M059J (cell line): ENCODE data around the gene ZNF280C. TPM values are rescaled to one million over a fixed set of nuclear protein-coding genes. Genes with fewer than 3 reads are reported as not detected.
A peak's percentile ranks its signal among the peaks of the same experiment; 100 is the strongest.
"Not testable (repeated sequence)": the region's sequence is repeated elsewhere in the genome, so short reads cannot be mapped to it uniquely, and the experiment has no call there.

Experiments used
- DNase-seq: peaks from one replicate; pipeline ENCODE4 v3.0.0-alpha.2; 2012; ENCODE audit warnings: low read depth
- total RNA-seq: library from RNA; depleted of rRNA; stranded (reverse); fragments of >200 nt; shearing (Covaris generic); gene quantifications from 2 replicates; pipeline ENCODE4 v1.2.3, GENCODE V29; 2014; rRNA removed

Gene ZNF280C
- total RNA-seq = 8.4 and 10.8 TPM in 2 replicates

GRCh38 chrX:130268449-130269170, at the start of gene ZNF280C:
ZNF280C (minus strand) TSS chrX:130268899; CDS start chrX:130260449, 8,450 bp downstream.
- DNase-seq = peak; percentile 95

GRCh38 chrX:130304587-130305368, 36.1 kb upstream of the ZNF280C start:
- DNase-seq = peak; percentile 12

- no peak for DNase-seq
These were observed 33.3 kb upstream of the ZNF280C start for GRCh38 chrX:130301977-130302376.

GRCh38 chrX:130301405-130301804, 32.7 kb upstream of the ZNF280C start:
- no peak for DNase-seq

DNA sequence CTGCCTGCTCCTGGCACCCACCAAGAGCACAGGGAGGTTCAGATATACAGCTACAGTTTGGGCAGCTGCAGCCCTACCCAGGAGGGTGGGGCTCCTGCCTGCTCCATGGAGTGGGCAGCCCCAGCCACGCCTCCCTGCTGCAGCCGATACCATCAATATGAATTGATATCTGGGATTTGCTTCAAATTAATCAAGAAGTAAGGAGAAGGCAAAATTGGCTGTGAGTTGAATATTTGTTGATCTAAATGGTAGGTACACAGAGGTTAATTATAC, 31.2 kb upstream of the ZNF280C start:
- DNase-seq = no peak

DNA sequence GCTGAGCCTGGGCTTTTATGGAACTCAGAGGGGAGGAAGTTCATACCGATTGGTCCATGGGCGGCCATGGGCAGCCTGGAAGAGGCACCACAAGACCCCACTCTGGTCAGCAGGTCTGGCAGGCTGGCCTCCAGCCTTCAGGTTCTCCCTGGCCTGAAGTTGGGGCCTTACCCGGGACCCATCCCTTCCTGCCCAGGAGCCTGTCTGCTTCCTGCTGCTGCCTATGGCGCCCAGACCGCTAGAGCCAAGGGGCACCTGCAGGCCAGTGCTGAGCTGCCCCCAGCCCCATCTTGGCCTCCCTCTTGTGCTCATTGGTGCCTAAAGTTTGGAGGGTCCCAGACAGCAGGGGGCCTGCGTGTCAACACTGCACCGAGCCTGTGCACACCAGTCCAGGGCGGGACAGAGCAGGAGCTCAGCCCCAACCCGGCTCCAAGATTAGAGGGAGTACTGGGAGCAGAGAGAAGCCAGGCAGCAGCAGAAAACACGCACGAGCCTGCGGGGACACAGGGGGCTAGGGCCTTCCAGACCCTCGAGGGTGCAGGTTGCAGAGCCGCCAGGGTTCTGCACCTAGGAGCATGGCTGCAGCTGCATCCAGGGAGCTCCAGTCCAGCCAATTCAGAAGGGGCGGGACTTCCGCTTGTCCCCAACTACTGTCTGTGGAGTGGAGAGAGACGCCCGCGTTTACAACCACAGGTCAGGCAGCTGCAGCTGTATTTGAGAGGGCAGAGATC, 30.7 kb upstream of the ZNF280C start:
- peak; percentile 37 for DNase-seq

- DNase-seq = no peak
These were observed 28.0 kb upstream of the ZNF280C start for GRCh38 chrX:130296743-130297142.

- DNase-seq = no peak
These were observed 27.6 kb upstream of the ZNF280C start for GRCh38 chrX:130296297-130296678.

GRCh38 chrX:130295519-130296296, 27.0 kb upstream of the ZNF280C start:
- no peak for DNase-seq

- no peak for DNase-seq
These were observed 18.5 kb upstream of the ZNF280C start for GRCh38 chrX:130287071-130287770.

GRCh38 chrX:130285710-130286109, 17.0 kb upstream of the ZNF280C start:
- no peak for DNase-seq

DNA sequence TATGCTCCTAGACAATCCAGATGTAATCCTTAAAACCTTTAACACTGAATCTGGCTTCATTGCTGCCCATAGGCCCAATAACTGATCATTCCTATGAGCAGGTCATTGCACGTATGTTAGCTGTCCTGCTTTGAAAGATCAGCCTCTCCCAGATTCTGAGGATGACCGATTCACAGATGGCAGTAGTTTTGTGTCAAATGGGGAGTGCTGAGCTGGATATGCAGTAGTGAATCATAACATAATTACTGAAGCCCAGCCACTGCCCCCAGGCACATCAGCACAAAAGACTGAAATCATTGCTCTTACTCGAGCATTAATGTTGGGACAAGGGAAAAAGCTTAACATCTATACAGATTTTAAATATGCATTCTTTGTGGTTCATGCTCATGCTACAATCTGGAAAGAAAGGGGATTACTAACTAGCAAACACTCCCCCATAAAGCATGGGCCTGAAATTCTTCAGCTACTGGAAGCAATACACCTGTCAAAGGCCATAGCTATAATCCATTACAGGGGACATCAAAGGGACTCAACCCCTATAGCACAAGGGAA, 16.4 kb upstream of the ZNF280C start:
- DNase-seq = peak; percentile 71

DNA sequence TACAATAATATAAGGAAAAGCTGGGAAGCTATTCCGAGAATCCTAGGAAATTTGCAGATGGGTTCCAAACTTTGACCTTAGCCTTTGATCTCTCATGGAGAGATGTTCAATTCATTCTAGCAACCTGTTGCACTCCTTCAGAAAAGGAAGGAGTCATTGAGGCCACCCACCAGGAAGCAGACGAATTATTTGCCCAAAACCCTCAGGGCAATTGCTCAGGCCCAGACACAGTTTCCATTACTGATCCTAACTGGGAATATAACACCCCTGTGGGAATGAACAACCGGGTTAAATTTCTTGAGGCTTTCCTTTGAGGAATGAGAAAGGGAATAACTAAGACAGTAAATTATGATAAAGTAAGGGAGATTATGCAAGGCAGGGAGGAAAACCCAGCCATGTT, 13.5 kb upstream of the ZNF280C start:
- peak; percentile 45 for DNase-seq

DNA sequence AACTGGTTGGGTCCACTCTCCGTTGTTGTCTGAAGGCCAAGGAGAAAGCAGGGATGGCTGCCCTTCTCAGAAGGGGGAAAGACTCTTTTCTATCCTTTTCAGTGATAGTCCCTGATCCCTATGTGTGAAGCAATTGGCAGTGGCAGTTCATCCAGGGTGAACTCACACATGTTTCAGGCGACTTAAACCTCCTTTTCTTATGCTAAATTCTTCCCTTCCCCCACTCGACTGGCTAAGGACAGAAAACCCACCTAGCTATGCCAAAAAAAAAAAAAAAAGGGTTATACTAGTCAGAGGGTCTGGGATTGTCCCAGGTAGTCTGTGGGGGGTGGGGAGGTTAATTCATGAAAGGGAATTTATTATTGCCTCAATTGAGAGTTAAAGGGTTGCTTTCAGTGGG, 12.2 kb upstream of the ZNF280C start:
- DNase-seq = no peak

DNA sequence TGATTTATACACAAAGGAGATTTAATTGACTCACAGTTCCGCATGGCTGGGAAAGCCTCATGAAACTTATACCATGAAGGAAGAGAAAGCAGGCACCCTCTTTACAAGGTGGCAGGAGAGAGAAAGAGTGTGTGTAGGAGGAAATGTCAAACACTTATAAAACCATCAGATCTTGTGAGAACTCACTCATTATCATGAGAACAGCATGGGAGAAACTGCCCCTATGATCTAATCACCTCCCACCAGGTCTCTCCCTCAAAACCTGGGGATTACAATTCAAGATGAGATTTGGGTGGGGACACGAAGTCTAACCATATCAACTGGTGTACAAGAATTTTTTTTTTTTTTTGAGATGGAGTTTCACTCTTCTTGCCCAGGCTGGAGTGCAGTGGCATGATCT, 3.6 kb upstream of the ZNF280C start:
- not testable (repeated sequence) for DNase-seq

DNA sequence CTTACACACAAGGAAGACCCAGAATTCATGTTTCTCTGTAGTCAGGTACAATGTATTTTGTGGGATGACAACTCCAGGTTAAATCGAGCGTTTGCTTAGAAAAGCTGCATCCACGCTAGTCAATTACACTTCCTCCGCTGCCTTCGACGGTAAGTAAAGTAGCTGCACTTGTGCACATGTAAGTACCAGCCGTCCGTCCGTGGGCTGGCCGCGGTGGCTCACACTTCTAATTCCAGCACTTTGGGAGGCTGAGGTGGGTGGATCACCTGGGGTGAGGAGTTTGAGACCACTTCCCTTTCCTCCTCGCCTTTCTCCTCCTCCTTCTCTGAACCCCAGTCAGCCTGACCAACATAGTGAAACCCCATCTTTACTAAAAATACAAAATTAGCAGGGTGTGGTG, 692 bp upstream of the ZNF280C start:
- not testable (repeated sequence) for DNase-seq

- peak; percentile 35 for DNase-seq
These were observed 697 bp downstream of the ZNF280C start for GRCh38 chrX:130267956-130268448.

GRCh38 chrX:130264573-130264972, 4.1 kb downstream of the ZNF280C start:
- DNase-seq = peak; percentile 18

GRCh38 chrX:130263016-130263415, 5.7 kb downstream of the ZNF280C start:
- peak; percentile 11 for DNase-seq

- DNase-seq = no peak
These were observed 6.5 kb downstream of the ZNF280C start for GRCh38 chrX:130262231-130262630.
